T-helper 1 cell treated with Interleukin-12 subunit alpha and Interleukin-12 subunit beta and Interleukin-4 antibody, amounts not matched to agents 30 ng/mL and 1 ng/mL, for 36 hours (primary cell): ENCODE results near the gene MANBA. TPM values are rescaled to one million over a fixed set of nuclear protein-coding genes. Genes with fewer than 3 reads are reported as not detected.
"Not testable (repeated sequence)": the region's sequence is repeated elsewhere in the genome, so short reads cannot be mapped to it uniquely, and the experiment has no call there.

Experiments used
- intact Hi-C: fragments of 100-400 bp; cut with micrococcal nuclease; formaldehyde crosslinking; loops from one replicate; pipeline ENCODE4 v1.15.1; 2024
- total RNA-seq: library from RNA; stranded (reverse); gene quantifications from 2 replicates; pipeline ENCODE4 v1.2.3, GENCODE V29; 2022

MANBA gene
- total RNA-seq, 1 donor from 2014 or later: 15.0 TPM

DNA sequence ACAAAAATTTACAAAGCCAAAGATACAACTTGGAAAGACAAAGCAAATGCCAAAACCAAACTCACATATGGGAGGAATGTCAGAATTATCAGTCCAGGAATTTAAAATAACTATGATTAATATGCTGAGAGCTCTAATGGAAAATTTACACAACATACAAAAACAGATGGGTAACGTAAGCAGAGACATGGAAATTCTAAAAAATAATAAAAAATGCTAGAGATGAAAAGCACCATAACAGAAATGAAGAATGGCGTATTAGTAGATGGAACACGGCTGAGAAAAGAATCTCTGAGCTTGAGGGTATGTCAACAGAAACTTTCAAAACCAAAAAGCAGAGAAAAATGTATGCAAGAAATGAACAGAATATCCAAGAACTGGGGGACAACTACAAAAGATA, 4.1 kb upstream of the MANBA start:
- intact Hi-C loops: loop anchor here (5.0 kb wide), 1 partner anchor 138 kb away; no protein-coding TSS in a partner anchor

DNA sequence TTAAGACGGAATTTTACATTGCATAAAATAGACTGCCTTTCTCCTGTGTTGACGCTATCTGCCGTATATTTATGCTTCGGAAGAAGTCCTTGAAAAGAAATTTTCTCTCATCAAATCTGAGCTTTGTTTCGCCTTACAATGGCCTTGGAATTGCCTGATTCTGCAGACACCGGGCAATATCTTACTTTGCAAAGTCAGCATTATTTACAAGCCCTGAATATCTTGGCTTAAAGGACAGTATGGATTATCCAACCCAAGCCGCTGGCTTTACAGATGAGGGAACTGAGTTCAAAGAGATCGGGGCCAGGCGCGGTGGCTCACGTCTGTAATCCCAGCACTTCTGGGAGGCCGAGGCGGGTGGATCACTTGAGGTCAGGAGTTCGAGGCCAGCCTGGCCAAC, 1.1 kb upstream of the MANBA start:
- intact Hi-C loops: loop anchor here (1.0 to 5.0 kb wide), 8 partner anchors 31 to 331 kb away; no protein-coding TSS in a partner anchor

DNA sequence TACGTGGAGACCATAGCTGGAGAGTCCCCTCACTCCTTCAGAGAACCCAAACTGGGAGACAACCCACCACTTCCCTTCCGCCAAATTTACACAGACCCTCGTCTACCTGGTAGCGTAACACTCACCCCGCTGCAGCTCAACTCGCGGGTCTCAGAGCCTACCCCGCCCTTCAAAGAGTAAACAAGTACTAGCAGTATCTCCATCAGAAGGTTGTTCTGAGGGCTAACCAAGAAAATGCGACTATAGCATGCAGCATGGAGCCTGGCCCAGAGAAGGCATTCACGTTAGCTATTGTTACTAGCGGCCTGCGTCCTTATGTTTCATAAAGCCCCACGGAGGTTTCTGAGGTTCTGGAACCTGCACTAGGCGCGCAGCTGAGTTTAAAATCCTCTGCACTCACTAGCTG, 531 bp upstream of the MANBA start:
- intact Hi-C loops: loop anchor here (1.0 to 5.0 kb wide), 8 partner anchors 32 to 330 kb away; no protein-coding TSS in a partner anchor

DNA sequence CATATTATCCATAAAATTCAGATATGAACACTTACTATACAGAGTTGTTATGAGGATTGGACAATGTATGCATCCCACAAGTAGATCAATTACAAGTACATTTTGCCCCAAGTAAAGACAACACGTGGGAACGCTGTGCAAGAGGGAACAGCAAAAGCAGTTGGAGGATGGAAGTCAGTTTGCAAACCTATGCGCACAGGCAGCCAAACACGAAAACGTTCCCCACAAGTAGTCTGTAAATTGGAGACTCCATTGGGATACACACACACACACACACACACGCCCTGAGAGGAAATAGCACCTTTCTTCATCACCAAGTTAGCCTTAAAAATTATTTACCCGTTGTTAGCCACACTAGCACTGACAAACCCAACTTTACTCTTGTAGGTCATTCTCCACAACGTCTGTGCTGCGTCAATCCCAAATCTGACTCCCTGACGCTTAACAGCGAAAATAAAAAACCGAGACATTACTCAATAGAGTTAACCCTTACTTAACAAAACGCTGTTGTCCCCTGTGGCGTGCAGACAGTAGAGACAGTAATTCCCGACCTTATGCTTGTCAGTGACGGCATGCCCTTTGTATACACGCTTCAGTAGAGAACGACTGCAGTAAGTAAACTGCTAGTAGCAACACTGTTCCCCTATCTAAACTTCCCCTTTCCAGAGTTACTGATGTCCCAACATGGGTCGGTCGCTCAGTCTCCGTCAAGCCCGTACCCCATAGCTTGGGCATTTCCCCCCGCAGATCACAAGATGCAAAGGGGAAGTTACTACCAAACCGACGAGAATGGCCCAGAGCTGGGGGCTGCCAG, 730 bp downstream of the MANBA start:
- intact Hi-C loops: loop anchor here (1.0 to 5.0 kb wide), 10 partner anchors 26 to 1413 kb away; partner anchors contain the start of genes BDH2, CENPE, PPP3CA and SLC9B1

DNA sequence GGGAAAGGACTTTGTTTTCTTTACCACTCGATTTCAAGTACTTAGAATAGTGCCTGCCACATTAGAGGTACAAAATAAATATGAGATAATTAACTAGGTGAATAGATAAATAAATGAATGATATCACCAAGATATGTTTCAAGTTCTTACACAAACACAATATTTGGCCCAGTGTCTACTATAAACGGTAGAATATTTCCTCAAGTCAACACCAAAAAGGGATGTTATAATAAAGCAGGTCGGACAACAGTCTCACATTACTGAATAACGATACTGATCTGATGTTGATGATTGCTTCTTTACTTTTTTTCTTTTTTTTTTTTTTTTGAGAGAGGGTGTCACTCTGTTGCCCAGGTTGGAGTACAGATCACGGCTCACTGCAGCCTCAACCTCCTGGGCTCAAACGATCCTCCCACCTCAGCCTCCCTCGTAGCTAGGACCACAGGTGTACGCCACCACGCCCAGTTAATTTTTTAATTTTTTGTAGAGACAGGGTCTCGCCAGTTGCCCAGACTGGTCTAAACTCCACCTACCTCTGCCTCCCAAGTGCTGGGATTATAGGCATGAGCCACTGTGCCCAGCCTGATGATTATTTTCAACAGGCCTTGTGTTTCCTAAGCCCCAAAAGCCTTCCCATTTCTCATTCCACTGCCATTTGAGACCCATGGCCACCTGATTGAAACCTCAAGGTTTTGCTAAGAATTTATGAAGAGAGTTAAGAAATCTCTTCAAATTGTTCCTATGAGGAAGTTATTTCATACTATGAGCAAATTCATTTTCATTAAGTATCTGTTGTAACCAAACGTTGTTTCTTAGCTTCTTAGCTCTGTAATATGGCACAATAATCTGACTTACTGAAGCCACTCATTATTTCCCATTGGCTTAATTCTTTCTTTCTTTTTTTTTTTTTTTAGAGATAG, 2.3 kb downstream of the MANBA start:
- intact Hi-C loops: no loop called here

DNA sequence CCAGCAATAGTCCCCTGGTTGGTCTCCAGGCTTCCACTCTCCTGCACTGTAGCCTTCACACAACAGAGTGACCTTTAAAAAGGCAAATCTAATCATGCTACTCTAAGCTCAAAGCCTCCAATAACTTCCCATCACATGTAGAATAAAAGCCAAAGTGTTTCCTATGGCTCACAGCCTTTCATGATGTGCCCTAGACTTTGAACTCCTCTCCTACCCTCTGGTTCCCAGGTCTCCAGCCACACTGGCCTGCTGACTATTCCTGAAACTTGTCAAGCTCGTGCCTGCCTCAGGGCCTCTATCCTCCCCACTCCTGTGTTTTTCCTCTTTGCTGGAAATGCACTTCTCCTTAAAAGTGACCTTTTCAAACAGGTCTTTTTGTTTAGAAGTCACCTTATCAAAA, 3.1 kb downstream of the MANBA start:
- intact Hi-C loops: no loop called here

DNA sequence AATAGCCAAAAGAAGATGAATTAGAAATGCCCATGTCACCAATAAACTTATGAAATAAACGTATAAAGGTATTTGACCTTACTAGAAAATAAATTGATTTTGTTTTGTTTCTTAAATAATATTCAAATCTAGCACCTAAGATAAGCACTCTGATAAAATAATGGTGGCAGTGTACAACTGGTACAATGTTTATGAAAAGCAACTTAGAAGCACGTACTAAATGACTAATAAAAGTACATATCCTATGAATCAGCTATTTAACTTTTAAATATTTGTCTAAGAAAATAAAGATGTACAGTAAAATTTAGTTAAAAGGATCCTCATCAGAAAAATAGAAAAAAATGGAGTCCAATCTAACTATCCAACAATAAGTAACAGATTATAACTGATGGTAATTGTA, 6.7 kb downstream of the MANBA start:
- intact Hi-C loops: no loop called here

DNA sequence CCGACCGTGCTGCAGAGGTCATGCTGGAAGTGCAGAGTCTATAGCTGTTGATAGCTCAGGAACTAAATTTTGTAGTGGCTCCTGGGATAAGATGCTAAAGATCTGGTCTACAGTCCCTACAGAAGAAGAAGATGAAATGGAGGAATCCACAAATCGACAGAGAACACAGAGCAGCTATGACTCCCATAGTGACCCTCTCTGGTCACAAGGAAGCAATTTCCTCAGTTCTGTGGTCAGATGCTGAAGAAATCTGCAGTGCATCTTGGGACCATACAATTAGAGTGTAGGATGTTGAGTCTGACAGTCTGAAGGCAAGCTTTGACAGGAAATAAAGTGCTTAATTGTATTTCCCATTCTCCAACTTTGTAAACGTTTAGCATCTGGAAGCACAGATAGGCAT, 8.8 kb downstream of the MANBA start:
- intact Hi-C loops: no loop called here

DNA sequence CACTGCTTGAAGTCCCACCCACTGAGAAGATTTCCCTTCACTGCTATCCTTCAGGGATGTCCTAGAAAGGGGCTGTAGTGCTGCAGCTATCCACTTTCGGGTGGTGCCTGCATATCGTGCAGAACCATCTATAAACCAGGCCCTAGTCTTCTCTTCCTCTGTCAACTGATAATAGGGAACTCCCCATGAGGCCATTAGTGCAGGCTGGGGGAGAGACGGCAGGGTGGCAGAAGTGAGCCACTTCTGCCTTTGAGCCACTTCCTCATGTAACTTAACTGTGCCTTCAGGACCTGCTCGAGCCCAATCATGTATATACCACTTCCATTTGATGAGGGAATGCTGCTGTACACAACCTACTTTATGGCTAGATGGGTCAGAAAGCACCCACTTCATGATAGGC, 17.4 kb downstream of the MANBA start:
- intact Hi-C loops: not testable (repeated sequence)

DNA sequence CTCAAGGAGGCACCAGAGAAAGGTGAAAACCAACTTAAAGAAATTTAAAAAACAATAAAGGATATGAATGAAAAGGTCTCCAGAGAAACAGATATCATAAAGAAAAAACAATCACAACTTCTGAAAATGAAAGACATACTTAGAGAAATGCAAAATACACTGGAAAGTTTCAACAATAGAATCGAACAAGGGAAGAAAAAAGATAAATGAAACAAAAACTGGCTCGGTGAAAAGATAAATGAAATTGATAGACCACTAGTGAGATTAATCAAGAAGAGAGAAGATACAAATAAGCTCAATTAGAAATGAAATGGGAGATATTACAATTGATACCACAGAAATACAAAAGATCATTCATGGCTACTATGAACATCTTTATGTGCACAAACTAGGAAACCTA, 22.0 kb downstream of the MANBA start:
- intact Hi-C loops: not testable (repeated sequence)

DNA sequence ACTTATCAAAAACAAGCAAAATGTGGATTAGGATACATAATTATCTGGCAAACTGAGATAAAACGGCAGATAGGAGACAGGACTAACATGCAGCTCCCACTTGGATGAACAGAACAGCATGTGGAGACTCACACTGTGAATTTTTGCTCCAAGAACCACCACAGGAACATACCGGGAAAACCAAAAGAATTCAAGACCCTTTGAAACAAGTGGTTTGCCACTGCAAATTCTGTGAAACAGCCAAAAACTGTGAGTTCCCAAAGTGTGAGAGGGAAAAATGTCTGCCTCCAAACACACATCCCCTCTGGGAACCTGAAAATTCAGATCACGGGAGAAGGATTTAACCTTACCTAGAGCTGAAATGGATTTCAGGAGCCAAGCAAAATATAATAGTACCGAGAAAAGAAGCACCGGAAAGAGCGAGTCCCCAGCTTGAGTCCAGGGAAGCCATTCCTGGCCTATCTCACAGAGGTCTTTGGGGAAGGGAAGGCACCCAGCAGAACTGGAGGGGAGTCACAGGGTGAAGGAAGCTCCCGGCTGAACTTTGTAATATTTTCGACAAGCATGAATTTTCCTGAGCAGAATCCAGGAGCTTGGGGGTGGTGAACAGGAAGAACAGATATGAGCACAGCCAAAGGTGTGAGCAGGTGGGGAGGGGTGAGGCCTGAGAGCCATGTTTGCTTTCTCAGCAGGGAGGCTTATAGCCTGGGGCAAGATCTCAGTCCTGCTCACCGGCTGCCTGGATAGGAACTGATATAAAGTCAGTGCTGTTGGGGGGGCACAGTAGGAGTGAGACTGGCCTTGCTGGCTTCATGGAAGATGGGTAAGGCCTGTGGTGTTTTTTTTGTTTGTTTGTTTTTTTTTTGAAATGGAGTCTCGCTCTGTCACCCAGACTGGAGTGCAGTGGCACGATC, 23.9 kb downstream of the MANBA start:
- intact Hi-C loops: no loop called here

DNA sequence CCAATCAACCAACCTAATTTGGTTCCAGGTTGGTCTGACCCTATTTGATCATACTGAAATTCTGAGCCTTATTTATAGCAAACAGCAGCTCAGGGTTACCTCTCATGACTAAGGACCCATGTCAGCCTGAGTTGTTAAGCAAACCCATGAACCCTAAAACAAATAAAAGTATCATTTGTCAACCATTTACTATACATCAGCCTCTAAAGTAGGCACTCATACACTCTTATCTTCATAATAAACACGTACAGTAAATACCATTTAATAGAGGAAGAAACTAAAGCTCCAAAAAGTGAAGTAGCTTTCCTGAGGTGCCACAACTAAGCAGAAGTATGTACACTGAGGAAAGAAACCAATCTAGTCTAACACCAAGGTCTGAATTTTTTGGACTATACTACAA, 25.2 kb downstream of the MANBA start:
- intact Hi-C loops: no loop called here

DNA sequence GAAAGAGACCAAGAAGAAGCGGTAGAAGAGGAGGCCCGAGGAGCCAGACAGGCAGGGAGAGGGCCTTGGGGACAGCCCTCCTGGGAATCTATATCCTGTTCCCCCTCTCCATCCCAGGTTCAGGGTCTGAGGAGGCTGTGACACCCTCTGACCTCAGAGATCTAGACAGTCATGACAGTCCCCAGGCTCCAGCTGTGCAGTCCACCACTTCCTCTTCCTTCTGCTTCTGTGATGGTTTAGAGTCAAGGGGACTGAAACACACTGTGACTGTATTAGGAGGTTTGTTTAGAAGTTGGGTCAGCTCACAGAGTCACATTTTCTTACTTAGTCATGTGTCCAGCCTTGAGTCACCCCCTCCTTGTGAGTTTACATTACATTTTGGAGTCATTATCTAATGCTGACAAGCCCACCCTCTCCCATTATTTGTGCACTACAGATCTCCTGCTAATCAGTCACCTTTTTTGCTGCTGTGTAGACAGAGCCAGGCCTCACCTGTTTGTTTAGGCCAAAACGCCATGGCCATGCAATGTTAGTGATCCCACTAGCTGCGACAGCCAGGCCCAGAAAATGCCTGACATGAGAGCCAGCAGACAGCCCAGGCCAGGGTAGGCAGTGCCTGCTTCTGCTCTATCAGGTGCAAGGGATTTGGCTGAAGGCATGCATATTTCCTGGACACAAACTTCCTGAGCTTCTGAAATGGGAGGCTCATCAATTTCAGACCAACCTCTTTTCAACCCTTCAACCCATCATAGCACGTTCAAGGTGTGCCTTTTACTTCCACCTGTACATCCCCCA, 26.0 kb downstream of the MANBA start:
- intact Hi-C loops: loop anchor here (1.0 kb wide), 1 partner anchor 26 kb away; the partner anchor contains the start of gene MANBA

DNA sequence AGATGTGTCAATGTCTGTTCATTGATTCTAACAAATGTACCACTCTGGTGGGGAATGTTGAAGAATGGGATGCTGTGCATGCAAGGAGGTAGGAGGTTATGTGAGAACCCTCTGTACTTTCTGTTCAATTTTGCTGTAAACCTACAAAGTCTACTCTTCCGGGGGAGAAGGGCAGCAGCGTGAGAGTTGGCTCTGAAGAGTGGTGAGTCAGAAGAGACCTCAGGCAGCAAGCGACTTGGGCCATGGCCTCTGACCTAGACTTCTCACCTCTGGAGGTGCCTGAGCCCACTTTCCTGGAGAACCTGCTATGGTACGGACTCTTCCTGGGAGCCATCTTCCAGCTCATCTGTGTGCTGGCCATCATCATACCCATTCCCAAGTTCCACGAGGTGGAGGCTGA, 26.7 kb downstream of the MANBA start:
- intact Hi-C loops: loop anchor here (1.0 kb wide), 1 partner anchor 26 kb away; the partner anchor contains the start of gene MANBA

DNA sequence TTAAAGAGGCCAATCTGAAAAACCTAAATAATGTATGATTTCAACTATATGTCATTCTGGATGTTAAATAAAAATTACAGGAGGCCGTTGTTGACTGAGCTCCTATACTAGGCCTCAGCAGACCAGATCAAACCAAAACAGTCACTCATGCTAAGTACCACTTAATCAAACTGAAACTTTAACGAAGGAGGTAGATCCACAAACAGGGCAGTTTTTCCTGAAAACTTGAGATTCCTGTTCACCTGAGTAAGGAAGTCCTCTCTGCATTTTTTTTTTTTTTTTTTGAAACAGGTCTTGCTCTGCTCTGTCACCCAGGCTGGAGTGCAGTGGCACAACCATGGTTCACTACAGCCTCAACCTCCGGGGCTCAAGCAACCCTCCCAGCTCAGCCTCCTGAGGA, 27.7 kb downstream of the MANBA start:
- intact Hi-C loops: no loop called here

DNA sequence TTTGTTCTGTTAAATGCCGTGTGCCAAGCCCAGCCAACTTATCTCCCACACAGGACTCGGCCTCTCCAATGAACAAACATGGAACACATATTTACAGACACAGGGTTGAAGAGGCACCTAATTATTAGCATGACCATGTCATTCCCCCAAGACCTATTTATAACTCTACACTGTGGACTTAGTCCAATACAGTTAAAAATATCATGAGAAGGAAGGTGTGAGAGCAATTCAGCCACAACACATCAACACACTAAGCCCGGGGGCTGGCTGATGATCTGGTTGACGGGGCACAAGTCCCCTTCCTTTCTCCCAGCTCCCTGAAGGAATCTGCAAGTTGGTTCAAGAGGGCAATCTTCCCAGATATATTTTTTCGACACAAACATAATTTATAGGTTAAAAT, 28.1 kb downstream of the MANBA start:
- intact Hi-C loops: no loop called here

DNA sequence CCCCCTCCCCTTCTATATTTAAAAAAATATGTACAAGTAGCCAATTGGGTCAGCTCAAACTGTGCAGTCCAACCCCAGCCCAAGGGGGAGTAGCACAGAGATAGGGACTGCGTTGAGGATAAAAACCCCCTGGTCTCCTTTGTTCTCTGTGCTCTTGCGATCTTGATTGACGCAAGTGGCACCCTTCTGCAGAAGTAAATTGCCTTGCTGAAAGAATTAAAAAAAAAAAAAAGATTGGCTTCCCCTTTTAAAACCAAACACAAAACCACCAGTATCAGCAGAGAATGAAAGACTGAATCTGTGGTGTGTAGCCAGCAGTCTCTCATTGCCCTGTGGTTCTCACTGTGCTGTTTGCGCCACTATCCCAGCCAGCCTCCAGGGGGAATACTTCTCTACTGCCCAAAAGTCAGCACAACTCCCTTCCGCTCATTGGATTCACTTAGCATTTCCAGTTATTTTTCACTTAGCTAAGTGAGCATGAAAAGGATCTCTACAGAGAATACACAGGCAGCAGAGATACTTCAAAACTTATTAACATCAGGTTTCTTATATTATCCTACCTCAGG, 29.7 kb downstream of the MANBA start:
- intact Hi-C loops: no loop called here

DNA sequence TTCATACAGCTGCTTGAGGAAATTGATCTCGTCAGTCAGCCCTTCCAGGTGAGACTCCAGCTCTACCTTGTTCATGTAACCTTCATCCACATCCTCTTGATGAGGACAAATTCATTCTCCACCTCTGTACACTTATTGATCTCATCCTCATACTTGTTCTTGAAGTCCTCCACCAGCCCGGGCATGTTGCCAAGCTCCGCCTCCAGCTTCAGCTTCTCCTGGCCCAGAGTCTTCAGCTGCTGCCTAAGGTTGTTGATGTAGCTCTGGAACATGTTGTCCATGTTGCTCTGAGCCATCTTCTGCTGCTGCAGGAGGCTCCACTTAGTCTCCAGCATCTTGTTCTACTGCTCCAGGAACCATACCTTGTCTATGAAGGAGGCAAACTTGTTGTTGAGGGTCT, 31.3 kb downstream of the MANBA start:
- intact Hi-C loops: not testable (repeated sequence)

DNA sequence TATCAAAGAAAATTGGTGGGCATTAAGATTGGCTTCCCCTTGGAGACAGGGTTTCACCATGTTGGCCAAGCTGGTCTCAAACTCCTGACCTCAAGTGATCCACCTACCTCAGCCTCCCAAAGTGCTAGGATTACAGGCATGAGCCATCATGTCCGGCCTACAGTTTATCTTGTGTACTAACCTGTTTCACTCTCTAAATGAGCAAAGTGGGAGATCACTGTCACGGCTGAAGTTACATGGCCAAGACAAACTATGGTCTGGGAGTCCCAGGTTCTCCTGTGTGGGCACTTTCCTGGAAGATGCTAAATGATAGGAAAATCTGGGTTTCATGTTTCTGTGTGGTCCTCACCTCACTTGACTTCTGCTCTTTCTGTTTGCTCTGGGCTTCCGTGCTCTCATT, 33.8 kb downstream of the MANBA start:
- intact Hi-C loops: not testable (repeated sequence)

DNA sequence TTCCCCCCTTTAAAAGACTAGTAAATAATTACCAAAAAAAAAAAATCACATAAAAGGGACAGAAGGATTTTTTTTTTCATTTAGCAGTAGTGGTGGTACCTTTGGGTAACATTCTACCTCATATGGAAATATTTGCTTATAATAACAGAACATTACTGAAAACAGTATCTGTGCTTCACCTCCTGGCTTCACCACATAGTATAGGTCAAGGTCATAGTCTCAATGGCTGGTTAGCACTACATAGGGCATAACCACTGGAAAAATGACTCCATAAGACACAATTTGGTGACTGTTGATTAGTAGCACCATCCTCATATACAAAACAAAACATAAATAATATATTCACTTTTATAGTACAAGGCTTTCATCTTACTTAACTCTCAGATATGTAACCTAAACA, 34.7 kb downstream of the MANBA start:
- intact Hi-C loops: no loop called here
